DND-41 (cell line): ENCODE data around the gene DYNC1H1.
"Not testable (repeated sequence)": the region's sequence is repeated elsewhere in the genome, so short reads cannot be mapped to it uniquely, and the experiment has no call there.

ENCODE experiments used
- ATAC-seq: fragments of 200-7000 bp; cut with Tn5 transposase; 3 replicates; pipeline ENCODE4 v1.9.1; 2021; ENCODE audit warnings: low read depth; ENCODE audit not compliant: insufficient read depth
- DNase-seq: peaks from one replicate; pipeline ENCODE4 v3.0.0-alpha.2; 2020
- H2AFZ ChIP-seq: 2 replicates; pipeline ENCODE4 v1.6.0; 2012; ENCODE audit warnings: low read depth, low read length
- H3K27ac ChIP-seq: 2 replicates; pipeline ENCODE4 v1.5.1; 2012; ENCODE audit warnings: low read length, inconsistent platforms
- H3K27me3 ChIP-seq: fragments of 200-600 bp; sonication (generic); 2 replicates; pipeline ENCODE4 v1.6.0; 2012; ENCODE audit warnings: low read length, mild to moderate bottlenecking, inconsistent platforms; ENCODE audit not compliant: insufficient read depth, poor library complexity
- H3K36me3 ChIP-seq: 2 replicates; pipeline ENCODE4 v1.5.1; 2012; ENCODE audit warnings: low read length, inconsistent platforms; ENCODE audit not compliant: insufficient read depth
- H3K4me1 ChIP-seq: 2 replicates; pipeline ENCODE4 v1.5.1; 2012; ENCODE audit warnings: mild to moderate bottlenecking, low read length; ENCODE audit not compliant: insufficient read depth
- H3K4me2 ChIP-seq: 2 replicates; pipeline ENCODE4 v1.6.0; 2012; ENCODE audit warnings: mild to moderate bottlenecking, moderate library complexity, low read length, inconsistent platforms; ENCODE audit not compliant: insufficient read depth
- H3K4me3 ChIP-seq, 2 experiments: fragments of 200-600 bp in 1 of 2; shearing (Covaris generic) in 1 of 2; 2 replicates each; pipeline ENCODE4 v1.5.1; 2012 to 2016; ENCODE audit warnings: inconsistent platforms in 2 of 2, low read length in 2 of 2, mild to moderate bottlenecking in 2 of 2, low read depth in 1 of 2, moderate library complexity in 1 of 2
- H3K79me2 ChIP-seq: 2 replicates; pipeline ENCODE4 v1.6.0; 2012; ENCODE audit warnings: low read length, inconsistent platforms; ENCODE audit not compliant: insufficient read depth
- H3K9ac ChIP-seq: 2 replicates; pipeline ENCODE4 v1.6.0; 2012; ENCODE audit warnings: low read depth, mild to moderate bottlenecking, inconsistent platforms, low read length, moderate library complexity
- H3K9me3 ChIP-seq: 2 replicates; pipeline ENCODE4 v1.5.1; 2012; ENCODE audit warnings: low read length, moderate library complexity, mild to moderate bottlenecking, inconsistent platforms; ENCODE audit not compliant: insufficient read depth, severe bottlenecking
- H4K20me1 ChIP-seq: 2 replicates; pipeline ENCODE4 v1.6.0; 2012; ENCODE audit warnings: low read length; ENCODE audit not compliant: insufficient read depth
- EZH2 ChIP-seq: IDR thresholded peaks from 3 replicates; pipeline ENCODE4 v1.6.1; 2012; ENCODE audit warnings: borderline replicate concordance, low read depth, mild to moderate bottlenecking, moderate library complexity, low read length, inconsistent platforms; ENCODE audit not compliant: severe bottlenecking
- TF ChIP-seq, protein P1 (sequence below): IDR thresholded peaks from 2 replicates; pipeline ENCODE4 v1.5.1; 2012; ENCODE audit warnings: borderline replicate concordance, low read length, moderate library complexity, mild to moderate bottlenecking; ENCODE audit not compliant: poor library complexity, severe bottlenecking; ENCODE audit errors: extremely low read depth

Gene DYNC1H1

DNA sequence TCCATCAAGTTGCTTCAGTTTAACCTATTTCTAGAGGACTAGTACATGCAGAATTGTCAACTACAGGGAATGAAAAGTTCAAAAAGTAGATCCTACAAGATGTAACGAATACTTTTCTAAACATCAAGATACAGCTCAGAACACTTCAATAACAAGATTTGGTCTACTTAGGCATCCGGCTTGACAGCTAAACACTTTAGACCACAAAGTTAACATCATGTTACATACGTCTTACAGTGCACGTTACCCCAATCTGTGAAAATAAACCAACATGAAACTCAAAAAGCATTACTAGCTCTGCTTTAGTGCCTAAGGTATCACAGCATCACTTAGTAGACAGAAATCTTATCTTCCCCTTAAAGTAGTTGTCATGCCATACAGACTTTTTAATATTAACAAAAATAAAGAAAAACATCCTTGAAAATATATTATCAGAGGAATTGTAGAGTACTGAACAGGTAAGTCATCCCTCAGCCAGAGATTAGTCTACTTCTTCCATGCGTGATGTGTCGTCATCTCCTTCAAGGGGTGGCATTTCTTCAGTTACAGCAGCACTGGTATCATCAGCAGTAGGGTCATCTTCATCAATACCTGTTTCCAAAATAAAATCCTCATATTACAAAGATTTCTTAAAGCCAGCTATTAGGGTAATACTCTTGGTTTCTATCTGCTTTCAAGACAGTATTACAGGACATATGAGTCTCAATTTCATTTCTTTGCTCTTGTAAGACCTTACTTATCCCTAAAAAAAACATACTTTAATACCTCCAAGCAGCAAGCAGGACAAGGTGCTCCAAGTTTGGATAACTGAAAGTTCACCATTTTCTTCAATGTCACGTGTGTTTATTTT, 117.1 kb downstream of the DYNC1H1 start:
- Histone ChIP-seq H4K20me1 (peaks cover 70% of the 10 kb centered on the region), H3K27me3 (no peaks in the 10 kb centered on the region), H3K9ac (no peak overlapping the region), H3K27ac (no peak overlapping the region), H3K9me3 (no peaks in the 10 kb centered on the region), H3K79me2 (peaks cover 52% of the 10 kb centered on the region), H3K4me1 (peaks cover 49% of the 10 kb centered on the region), H3K4me3 (peak overlapping the region in 1 of 2 experiments; percentile 14; a peak in 1 of 4 replicates), H3K36me3 (peaks cover 80% of the 10 kb centered on the region), H3K4me2 (peak overlapping the region; percentile 92; the same call in 1 of the 2 replicates), H2AFZ (no peak overlapping the region)
- ATAC-seq (no peak), DNase-seq (no peak)
- no peak for TF ChIP-seq EZH2
- TF ChIP-seq, protein P1, sequence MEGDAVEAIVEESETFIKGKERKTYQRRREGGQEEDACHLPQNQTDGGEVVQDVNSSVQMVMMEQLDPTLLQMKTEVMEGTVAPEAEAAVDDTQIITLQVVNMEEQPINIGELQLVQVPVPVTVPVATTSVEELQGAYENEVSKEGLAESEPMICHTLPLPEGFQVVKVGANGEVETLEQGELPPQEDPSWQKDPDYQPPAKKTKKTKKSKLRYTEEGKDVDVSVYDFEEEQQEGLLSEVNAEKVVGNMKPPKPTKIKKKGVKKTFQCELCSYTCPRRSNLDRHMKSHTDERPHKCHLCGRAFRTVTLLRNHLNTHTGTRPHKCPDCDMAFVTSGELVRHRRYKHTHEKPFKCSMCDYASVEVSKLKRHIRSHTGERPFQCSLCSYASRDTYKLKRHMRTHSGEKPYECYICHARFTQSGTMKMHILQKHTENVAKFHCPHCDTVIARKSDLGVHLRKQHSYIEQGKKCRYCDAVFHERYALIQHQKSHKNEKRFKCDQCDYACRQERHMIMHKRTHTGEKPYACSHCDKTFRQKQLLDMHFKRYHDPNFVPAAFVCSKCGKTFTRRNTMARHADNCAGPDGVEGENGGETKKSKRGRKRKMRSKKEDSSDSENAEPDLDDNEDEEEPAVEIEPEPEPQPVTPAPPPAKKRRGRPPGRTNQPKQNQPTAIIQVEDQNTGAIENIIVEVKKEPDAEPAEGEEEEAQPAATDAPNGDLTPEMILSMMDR: no peak

DNA sequence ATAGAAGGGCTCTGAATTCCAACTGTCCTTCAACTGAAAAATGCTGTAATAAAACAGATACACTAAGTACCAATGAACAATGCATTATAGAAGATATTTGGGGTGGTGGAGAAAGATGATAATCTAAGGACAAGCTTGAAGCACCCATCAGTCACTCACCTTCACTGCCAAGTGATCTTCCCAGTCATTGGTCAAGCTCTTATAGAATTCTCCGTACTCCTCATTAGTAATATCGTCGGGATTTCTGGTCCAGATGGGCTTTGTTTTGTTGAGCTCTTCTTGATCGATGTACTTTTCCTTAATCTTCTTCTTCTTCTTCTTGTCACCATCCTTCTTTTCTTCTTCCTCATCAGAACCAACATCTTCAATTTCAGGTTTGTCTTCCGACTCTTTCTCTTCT, 120.1 kb downstream of the DYNC1H1 start:
- Histone ChIP-seq H3K4me1 (peaks cover 68% of the 10 kb centered on the region), H3K4me2 (peak overlapping the region; percentile 92), H3K79me2 (peaks cover 68% of the 10 kb centered on the region), H3K9ac (peak overlapping the region; percentile 99), H3K36me3 (peaks cover 69% of the 10 kb centered on the region), H3K4me3 (peak overlapping the region; percentile 86 to 90; a peak in 3 of 4 replicates), H4K20me1 (peaks cover 67% of the 10 kb centered on the region)
- H3K27ac ChIP-seq, DNase-seq, ATAC-seq, H3K27me3 ChIP-seq, H3K9me3 ChIP-seq, H2AFZ ChIP-seq: not testable (repeated sequence)

DNA sequence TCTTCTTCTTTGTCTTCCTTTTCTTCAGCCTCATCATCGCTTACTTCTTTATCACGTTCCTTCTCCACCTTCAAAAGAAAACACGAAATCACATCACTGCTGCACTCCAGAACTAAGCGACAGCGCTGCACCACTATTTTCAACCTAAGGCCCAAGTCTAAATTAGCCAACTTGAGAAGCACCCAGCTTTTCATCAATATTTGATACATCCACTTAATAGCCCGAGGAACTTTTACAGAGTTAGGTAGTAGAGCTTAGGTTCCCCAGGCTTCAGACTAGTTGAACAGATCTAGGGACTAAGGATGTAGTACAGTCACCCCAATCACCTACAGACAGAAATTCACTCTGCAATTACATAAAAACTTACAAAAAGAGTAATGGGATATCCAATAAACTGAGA, 120.6 kb downstream of the DYNC1H1 start:
- H3K79me2 ChIP-seq: peaks cover 68% of the 10 kb centered on the region
- H2AFZ ChIP-seq: no peak overlapping the region
- ATAC-seq (no peak), DNase-seq (no peak)
- TF ChIP-seq EZH2: no peak
- TF ChIP-seq, protein P1: no peak
- H3K4me2 ChIP-seq: peak overlapping the region; percentile 92
- no peaks in the 10 kb centered on the region for H3K27me3 ChIP-seq
- peaks cover 65% of the 10 kb centered on the region for H3K36me3 ChIP-seq
- peaks cover 64% of the 10 kb centered on the region for H4K20me1 ChIP-seq
- no peaks in the 10 kb centered on the region for H3K9me3 ChIP-seq
- peak overlapping the region; percentile 87; the same call in 1 of the 2 replicates for H3K27ac ChIP-seq
- peaks cover 68% of the 10 kb centered on the region for H3K4me1 ChIP-seq
- H3K9ac ChIP-seq: peak overlapping the region; percentile 99
- peak overlapping the region; percentile 86 to 90; a peak in 3 of 4 replicates for H3K4me3 ChIP-seq

DNA sequence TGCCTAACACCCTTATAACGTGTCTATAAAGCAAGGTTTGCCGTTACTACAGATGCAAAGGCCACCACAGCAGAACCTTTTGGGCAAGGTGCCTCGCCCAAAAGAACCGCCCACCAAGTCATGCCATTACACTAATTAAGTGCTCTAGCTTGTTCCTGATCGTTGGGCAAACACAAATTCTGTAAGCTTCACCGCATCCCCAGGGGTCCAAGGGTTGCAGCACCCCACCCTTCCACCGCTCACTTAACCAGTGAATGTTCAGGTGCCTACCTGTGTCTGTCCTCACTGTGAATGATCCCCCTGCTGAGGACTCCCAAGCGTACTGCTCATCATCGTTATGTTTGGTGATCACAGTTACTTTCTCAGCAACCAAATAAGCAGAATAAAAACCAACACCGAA, 121.1 kb downstream of the DYNC1H1 start:
- Histone ChIP-seq H3K4me3 (peak overlapping the region; percentile 86 to 90), H3K79me2 (peaks cover 67% of the 10 kb centered on the region), H3K27me3 (no peaks in the 10 kb centered on the region), H3K4me1 (peaks cover 65% of the 10 kb centered on the region), H2AFZ (no peak overlapping the region), H3K27ac (peak overlapping the region; percentile 87), H4K20me1 (peaks cover 58% of the 10 kb centered on the region), H3K4me2 (peak overlapping the region; percentile 92), H3K9me3 (no peaks in the 10 kb centered on the region), H3K36me3 (peaks cover 60% of the 10 kb centered on the region), H3K9ac (peak overlapping the region; percentile 99)
- ATAC-seq (no peak), DNase-seq (no peak)
- TF ChIP-seq, protein P1: no peak
- no peak for TF ChIP-seq EZH2
